Prostate gland (tissue), 2 donors: Measurements from ENCODE around the gene CASP3. TPM values are rescaled to one million over a fixed set of nuclear protein-coding genes. Genes with fewer than 3 reads are reported as not detected.
"Not testable (repeated sequence)": the region's sequence is repeated elsewhere in the genome, so short reads cannot be mapped to it uniquely, and the experiment has no call there.

Experiments used
- DNase-seq: peaks from one replicate; pipeline ENCODE4 v3.0.0-alpha.2; 2019; ENCODE audit warnings: low spot score
- H3K27ac ChIP-seq, 2 donors: fragments of 200-600 bp; sonication (generic); 2 replicates each; pipeline ENCODE4 v1.5.1; 2017 to 2019
- H3K27me3 ChIP-seq: fragments of 200-600 bp; sonication (generic); replicated peaks from 2 replicates; pipeline ENCODE4 v1.5.1; 2019; ENCODE audit not compliant: insufficient read depth
- H3K36me3 ChIP-seq, 2 donors: fragments of 200-600 bp; sonication (generic); 1 replicate in 1 of 2; 2 replicates in 1 of 2; pipeline versions ENCODE4 v1.5.1 to v1.8.1; 2017 to 2019
- H3K4me1 ChIP-seq: fragments of 200-600 bp; sonication (generic); replicated peaks from 2 replicates; pipeline ENCODE4 v1.5.1; 2019
- H3K4me3 ChIP-seq, 2 donors: fragments of 200-600 bp; sonication (generic); 2 replicates each; pipeline ENCODE4 v1.5.1; 2017 to 2019
- H3K9me3 ChIP-seq: fragments of 200-600 bp; sonication (generic); 2 replicates; pipeline ENCODE4 v1.5.1; 2017
- CTCF ChIP-seq, 4 experiments: fragments of 200-600 bp in 2 of 4; fragments of 450-650 bp in 2 of 4; sonication (generic) in 2 of 4; IDR thresholded peaks; 1 replicate in 3 of 4; 2 replicates in 1 of 4; pipeline ENCODE4 v1.5.1; 2016 to 2019; ENCODE audit warnings: antibody characterized with exemption in 4 of 4, mild to moderate bottlenecking in 2 of 4, moderate library complexity in 2 of 4
- POLR2A ChIP-seq: fragments of 450-650 bp; IDR thresholded peaks from one replicate; pipeline ENCODE4 v1.6.1; 2016; ENCODE audit warnings: antibody characterized with exemption, mild to moderate bottlenecking
- POLR2AphosphoS5 ChIP-seq: sonication (generic); formaldehyde crosslinking; IDR thresholded peaks from one replicate; pipeline ENCODE4 v1.6.1; 2017; ENCODE audit warnings: antibody characterized with exemption
- WGBS: methylation state at CpG from one replicate; pipeline ENCODE4 v1.1.5; 2018; 5-methylcytosine and 5-hydroxymethylcytosine counted together
- intact Hi-C: fragments of 100-400 bp; cut with DNase I; formaldehyde crosslinking; loops from one replicate; pipeline ENCODE4 v1.14.2; 2022
- total RNA-seq, 2 donors: library from RNA; depleted of rRNA; stranded (reverse); fragments of >200 nt; gene quantifications; one replicate each; pipeline ENCODE4 v1.1.0, GENCODE V29; 2016

CASP3 gene
- total RNA-seq, 2 donors from 2014 or later: 13.3 to 13.8 TPM

DNA sequence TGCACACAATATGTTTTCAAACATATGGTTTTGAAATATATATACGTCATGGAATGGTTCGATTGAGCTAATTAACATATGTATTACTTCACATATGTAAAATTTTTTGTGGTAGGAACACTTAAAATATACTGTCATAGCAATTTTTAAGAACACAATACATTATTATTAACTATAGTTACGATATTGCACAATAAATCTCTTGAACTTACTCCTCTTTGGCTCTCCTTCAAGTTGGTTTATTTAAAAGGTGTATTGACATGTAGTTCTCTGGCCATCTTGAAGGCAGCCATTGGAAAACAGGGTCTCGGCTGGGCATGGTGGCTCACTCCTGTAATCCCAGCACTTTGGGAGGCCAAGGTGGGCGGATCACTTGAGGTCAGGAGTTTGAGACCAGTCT, 53.8 kb downstream of the CASP3 start:
- 87% methylated on average over 5 of the region's 5 CpGs for WGBS
- no peaks in the 10 kb centered on the region for H3K9me3 ChIP-seq
- TF ChIP-seq CTCF (IDR thresholded peaks at IDR 0.05): no peak
- no peak for TF ChIP-seq POLR2A
- TF ChIP-seq POLR2AphosphoS5: no peak
- intact Hi-C loops: no loop called here
- no peak overlapping the region for H3K4me3 ChIP-seq
- H3K27ac ChIP-seq: no peak overlapping the region
- no peak for DNase-seq
- H3K4me1 ChIP-seq: no peaks in the 10 kb centered on the region
- no peaks in the 10 kb centered on the region for H3K27me3 ChIP-seq
- H3K36me3 ChIP-seq: no peaks in the 10 kb centered on the region

DNA sequence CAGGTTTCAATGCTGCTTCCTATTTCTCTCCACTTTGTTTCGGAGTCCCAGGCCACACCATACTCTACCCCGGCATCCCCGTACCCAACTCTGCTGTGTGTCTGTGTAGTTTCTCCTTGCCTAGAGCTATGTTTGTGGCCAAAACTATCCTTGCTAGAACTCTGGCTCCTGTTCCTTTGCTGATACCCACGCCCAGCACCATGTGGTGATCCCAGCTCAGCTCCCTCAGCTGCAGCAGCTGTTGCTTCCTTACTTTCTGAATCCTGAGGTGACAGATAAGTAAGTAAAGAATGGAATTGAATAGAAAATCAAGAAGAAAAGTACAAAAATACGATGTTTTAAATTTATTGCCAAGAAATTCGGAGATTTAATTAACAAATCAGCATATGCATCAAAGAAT, 55.8 kb downstream of the CASP3 start:
- DNase-seq: no peak
- over 99% methylated on average over 6 of the region's 6 CpGs for WGBS

GRCh38 chr4:184591747-184592270, 57.4 kb downstream of the CASP3 start:
- not testable (repeated sequence) for DNase-seq
- 95% methylated on average over 39 of the region's 39 CpGs for WGBS

More for the DNA sequence above, 55.8 kb downstream of the CASP3 start:
- intact Hi-C loops: no loop called here
- Histone ChIP-seq H3K9me3 (no peaks in the 10 kb centered on the region), H3K36me3 (no peaks in the 10 kb centered on the region), H3K4me3 (no peak overlapping the region), H3K4me1 (no peaks in the 10 kb centered on the region), H3K27ac (no peak overlapping the region), H3K27me3 (no peaks in the 10 kb centered on the region)
- TF ChIP-seq POLR2A (no peak), POLR2AphosphoS5 (no peak), CTCF (IDR thresholded peaks at IDR 0.05) (no peak)

GRCh38 chr4:184591070-184591677, 58.1 kb downstream of the CASP3 start:
- H3K27me3 ChIP-seq: no peaks in the 10 kb centered on the region
- no peak overlapping the region for H3K4me3 ChIP-seq
- H3K36me3 ChIP-seq: no peaks in the 10 kb centered on the region
- intact Hi-C loops: no loop called here
- H3K27ac ChIP-seq: no peak overlapping the region
- no peak for DNase-seq
- WGBS: 71% methylated on average over 5 of the region's 5 CpGs
- no peak for TF ChIP-seq POLR2A
- no peak for TF ChIP-seq CTCF (IDR thresholded peaks at IDR 0.05)
- no peak for TF ChIP-seq POLR2AphosphoS5
- no peaks in the 10 kb centered on the region for H3K4me1 ChIP-seq
- no peaks in the 10 kb centered on the region for H3K9me3 ChIP-seq

More at GRCh38 chr4:184591747-184592270, 57.4 kb downstream of the CASP3 start:
- H3K36me3 ChIP-seq, H3K27me3 ChIP-seq, H3K9me3 ChIP-seq, H3K27ac ChIP-seq, intact Hi-C loops, H3K4me3 ChIP-seq, H3K4me1 ChIP-seq: not testable (repeated sequence)

DNA sequence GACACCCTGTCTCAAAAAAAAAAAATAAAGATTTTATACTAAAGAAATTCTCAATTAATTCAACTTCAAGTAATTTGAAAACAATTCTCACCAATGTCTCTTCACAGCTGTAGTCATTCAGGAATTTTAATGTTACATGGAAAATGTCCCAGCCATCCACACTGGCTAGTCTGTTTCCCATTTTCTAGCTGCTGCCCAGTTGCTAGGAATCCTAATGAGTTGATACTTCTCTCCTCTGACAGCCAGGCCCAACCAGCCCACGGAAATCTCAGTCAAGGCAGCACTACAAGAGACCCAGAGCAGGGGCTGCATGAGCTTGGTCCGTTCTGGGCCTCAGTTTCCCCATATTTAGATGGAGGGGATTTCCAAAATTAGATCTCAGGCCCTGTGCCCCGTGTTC, 59.1 kb downstream of the CASP3 start:
- Histone ChIP-seq H3K27me3 (no peaks in the 10 kb centered on the region), H3K9me3 (no peaks in the 10 kb centered on the region), H3K27ac (no peak overlapping the region), H3K4me3 (no peak overlapping the region), H3K36me3 (no peaks in the 10 kb centered on the region), H3K4me1 (no peaks in the 10 kb centered on the region)
- no peak for DNase-seq
- TF ChIP-seq POLR2A (no peak), CTCF (IDR thresholded peaks at IDR 0.05) (no peak), POLR2AphosphoS5 (no peak)
- intact Hi-C loops: no loop called here
- WGBS: 69% methylated on average over 3 of the region's 3 CpGs
